CD4-positive, alpha-beta T cell treated with Interleukin-6 at 100 ng/mL for 8 hours (primary cell): ENCODE measurements around the gene GARIN5B.

ENCODE experiments used
- DNase-seq: peaks from one replicate; pipeline ENCODE4 v3.0.0-alpha.2; 2020; ENCODE audit warnings: mixed read lengths, low spot score

GARIN5B gene

DNA sequence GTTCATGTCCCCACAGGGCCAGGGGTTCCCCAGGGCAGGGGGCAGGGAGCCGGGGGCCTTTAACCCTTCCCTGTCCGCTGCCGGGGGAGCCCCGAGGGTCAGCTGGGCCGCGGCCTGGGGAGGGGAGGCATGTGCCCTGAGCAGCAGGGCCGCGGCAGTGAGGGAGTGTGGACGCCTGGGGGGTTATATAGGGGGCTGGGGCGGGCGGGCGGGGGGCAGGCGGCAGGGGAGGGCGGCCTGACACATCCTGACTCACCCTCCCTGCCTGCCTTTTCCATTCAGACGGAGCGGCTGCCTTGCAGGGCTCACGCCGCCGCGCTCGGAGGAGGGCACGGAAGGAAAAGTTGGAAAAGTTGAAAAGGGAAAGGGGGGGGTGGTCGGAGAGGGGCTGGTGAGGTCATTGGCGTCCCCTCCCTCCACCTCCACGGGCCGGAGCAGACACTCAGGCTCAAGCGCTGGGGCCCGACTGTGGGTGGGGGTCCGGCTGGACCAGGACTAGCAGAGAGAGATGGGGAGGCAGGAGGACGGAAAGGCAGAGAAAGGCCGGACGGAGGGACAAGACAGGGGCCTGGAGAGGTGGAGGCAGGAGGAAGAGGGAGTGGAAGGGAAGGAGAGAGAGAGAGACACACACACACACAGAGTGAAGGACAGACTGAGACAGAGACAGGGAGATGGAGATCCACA lies 7.4 kb upstream of the GARIN5B start, which contains the start of gene IL11:
Gene IL11, minus strand, starts transcription at position 159 of the 684 bp plus-strand sequence. Its CDS starts 153 bp downstream, at position 6.
- no peak for DNase-seq

DNA sequence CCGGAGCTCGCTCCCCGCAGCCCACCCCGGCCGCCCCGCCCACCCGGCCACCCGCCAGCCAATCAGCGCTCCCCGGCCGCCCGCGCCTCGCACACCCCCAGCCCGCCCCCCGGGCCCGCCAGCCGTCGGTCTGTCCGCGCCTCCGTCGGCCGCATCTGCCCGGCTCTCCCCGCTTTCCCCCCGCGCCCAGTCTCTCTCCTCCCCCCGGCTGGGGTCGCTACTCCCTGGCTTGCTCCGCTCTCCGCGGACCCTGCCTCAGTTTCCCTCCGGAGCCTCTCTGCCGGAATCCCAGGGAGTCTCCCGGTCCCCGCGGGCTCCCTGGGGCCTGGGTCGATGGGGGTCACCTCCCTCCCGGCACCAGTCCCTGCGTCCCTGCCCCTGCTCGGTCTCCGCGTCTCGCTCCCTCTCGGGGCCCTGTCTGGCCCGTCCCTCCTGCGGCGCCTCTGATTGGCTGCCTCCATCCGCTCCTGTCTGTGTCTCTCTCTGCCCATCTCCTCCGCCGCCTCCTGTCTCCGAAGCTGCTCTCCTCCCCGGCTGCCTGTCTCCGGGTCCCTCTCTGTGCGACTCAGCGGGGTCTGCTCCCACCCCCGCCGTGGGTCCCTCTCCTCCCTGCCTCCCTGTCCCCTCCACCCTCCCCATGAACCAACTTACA lies 6.7 kb upstream of the GARIN5B start:
- no peak for DNase-seq

DNA sequence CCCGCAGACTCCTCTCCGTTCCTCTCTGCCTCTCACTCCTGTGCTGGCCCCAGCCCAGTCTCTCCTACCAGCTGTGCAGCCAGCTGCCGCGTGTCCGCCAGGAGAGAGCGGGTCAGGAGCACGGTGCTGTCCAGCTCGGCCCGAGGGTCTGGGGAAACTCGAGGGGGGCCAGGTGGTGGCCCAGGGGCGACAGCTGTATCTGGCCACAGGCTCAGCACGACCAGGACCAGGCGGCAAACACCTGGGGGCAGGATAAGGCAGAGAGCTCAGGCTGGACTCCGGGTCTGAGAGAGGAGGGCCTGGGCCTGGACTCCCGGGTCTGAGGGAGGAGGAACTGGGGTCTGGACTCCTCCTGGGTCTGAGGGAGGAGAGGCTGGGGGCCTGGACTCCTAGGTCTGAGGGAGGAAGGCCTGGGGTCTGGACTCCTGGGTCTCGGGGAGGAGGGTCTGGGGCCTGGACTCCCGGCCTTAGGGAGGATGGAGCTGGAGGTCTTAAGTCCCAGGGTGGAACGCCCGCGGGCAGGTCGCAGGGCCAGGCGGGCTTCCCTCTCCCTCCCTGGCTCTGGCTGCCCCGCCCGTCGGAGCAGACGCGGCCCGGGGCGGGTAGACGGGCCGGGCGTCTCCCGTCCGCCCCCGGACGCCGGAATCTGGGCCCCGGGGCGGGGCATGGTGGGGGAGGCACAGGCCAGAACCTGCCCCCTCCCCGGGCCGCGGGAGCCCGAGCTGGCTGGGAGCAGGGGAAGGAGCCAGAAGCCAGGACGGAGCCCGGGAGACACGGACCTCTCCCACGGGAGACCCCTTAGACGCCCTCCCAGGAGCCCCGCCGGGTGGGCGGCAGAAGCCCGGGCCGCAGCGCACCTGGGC lies 5.9 kb upstream of the GARIN5B start:
- no peak for DNase-seq

DNA sequence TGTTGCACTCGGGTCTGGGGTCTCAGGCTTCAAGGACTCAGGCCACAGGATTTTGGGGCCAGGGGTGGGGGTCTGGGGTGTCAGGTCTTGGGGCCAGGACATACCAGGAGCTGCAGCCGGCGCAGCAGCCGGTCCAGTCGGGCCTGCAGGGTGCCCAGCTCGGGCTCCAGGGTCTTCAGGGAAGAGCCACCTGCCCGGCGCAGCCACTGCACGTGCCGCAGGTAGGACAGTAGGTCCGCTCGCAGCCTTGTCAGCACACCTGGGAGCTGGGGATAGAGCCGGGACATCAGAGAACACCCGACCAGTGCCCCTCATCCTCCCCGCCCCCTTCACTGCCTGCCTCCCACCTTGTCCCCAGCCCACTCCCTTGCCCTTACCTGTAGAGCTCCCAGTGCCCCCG lies 5.0 kb upstream of the GARIN5B start:
- no peak for DNase-seq

DNA sequence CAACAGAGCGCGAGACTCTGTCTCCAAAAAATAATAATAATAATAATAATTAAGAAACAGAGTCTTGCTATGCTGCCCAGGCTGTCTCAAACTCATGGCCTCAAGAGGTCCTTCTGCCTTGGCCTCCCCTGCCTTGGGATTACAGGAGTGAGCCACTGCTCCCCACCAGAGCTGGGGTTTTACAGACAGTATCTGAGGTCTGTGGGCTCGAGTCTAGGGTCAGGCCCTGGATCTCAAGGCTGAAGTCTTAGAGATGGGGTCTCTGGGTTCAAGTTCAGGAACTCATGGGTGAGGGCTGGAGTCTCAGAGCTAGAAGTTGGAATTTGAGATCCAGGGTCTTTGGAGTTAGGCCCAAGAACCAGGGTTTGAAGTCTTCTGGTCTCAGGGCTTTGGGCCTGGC lies 3.7 kb upstream of the GARIN5B start:
- DNase-seq = no peak

DNA sequence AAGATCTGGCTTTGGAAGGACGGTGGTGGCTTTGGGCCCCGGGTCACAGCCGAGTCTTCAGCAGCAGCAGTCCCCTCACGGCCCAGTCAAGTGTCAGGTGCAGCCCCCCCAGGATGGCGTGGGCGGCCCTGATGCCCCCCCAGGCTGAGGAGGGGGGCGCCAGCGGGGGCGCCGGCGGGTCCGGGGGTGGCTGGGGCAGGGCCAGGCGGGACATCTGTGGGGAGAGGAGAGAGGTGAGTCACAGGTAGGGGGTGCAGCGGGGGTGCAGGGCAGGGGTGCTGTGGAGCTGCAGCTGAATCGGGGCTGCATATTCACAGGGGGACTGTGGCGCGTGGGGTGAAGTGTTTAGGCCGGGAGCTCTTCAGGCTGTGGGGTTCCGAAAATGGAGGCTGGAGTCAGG lies 2.9 kb upstream of the GARIN5B start:
- DNase-seq = no peak

DNA sequence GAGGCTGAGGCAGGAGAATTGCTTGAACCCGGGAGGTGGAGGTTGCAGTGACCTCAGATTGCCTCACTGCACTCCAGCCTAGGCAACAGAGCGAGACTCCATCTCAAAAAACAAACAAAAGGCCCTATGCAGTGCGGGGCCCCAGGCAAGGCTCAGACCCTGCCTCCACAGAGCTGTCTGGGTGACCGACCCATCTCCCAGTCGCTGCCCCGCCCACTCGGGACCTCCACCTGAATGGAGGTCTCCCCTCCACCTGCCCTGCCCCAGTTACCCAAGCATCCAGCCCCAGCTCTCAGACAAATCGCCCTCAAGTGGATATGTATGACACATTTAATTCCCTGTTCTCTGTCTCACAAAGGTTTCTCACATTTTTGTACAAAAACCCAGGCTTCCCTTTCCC lies 2.2 kb upstream of the GARIN5B start:
- no peak for DNase-seq

DNA sequence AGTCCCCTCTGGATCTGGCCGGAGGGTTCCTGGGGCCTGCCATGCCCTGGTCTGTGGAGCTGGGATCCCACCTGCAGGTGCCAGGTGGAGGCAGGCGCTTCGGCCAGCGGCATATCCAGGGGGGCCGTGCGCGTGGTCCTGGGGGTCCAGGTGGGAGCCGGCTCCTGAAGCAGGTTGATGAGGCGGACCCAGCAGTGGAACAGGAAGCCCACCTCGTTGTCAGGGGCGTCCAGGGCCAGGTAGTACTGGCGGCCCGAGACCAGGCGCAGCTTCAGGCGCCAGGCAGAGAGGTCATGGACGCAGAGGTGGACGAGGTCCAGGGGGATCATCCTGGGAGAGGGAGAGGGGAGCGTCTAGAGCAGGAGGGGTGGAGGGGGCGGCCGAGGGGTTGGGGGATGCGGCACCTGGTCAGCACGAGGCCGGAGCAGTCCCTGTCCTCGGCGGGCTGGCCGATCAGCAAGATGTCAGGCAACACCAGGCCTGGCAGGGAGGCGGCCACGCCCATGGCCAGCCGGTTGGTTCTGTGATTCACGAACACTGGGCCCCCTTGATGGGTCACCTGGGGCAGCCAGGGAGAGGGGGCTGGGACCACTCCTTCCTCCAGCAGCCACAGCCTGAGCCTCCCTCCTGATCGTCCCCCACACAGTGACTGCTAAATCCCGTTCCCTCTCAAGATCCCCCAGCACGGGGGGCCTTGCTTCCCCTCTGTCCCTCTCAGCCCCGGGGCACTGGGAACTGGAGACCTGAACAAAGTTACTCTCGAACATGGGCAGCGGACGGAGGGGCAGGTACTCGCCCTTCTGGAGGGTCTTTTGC lies 678 bp downstream of the GARIN5B start:
- no peak for DNase-seq

DNA sequence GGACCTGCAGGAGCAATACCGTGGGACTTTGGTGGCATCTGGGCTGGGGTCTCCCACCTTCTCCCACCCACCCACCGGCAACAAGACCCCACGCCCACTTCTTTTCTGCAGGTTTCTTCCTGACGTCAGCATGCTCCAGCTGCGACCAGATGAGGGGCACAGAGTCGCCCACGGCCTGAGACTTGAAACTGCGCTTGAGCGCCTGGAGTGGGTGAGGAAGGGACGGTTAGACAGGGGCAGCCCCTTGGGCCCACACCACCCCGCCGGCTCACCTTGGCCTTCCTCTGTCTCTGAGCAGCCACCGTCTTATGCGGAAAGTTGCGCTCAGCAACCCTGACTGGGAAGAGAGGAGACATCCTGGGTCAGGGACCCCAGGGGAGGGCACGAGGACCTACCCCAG lies 2.2 kb downstream of the GARIN5B start:
- DNase-seq = no peak

DNA sequence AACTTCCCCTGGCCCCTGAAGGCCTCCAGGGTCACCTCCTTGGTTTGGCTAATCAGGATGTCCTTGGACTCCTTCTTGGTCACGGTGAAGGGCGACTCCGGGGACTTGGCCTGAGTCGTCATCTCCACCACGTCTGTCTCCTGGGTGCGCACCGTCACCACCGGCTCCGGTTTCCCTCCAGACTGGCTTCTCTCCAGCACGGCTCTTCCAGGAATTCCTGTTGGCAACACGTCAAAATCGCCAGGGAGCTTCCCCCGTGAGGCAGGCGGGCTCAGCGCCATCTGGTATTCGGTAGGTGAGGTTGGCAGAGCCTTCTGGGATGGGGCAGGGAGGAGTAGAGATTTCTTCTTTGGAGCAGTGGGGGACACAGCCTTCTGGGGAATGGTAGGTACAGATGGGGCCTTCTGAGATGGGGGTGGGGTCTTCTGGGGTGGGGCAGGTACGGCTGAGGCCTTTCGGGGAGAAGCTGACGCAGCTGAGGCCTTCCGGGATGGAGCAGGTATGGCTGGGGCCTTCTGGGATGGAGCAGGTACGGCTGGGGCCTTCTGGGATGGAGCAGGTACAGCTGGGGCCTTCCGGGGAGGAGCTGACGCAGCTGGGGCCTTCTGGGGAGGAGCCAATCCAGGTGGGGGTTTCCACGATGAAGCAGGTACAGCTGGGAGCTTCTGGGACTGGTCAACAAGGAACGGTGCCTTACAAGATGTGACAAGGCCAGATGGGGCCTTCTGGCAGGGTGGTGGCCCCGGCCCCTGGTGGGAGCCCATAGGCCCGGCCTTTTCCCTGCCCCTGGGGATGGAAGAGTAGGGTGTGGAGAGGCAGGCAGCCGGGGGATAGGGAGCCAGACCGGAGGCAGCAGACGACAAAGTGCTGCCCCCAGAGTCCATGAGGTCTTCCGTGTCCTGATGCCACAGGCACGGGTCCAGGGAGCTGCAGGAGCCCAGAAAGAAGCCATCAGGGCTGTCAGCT lies 3.8 kb downstream of the GARIN5B start:
- no peak for DNase-seq

DNA sequence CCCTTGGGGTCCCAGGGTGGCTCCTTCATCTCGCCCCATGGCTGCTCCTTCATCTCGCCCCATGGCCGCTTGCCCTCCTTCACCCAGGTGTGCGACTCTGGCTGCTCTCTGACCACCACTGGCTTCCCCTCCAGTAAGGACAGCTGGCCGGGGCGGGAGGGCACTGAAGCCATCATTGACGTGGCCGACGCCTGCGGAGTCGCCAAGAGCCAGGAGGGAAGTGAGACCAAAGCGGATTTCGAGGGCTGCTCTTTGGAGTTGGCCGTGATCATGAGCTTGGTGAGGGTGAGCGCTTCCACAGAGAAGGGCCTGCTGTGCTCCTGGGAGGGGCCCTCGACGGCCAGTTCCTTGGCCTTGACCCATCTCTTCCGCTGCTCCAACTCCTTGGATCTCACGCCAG lies 4.6 kb downstream of the GARIN5B start:
- DNase-seq = no peak

DNA sequence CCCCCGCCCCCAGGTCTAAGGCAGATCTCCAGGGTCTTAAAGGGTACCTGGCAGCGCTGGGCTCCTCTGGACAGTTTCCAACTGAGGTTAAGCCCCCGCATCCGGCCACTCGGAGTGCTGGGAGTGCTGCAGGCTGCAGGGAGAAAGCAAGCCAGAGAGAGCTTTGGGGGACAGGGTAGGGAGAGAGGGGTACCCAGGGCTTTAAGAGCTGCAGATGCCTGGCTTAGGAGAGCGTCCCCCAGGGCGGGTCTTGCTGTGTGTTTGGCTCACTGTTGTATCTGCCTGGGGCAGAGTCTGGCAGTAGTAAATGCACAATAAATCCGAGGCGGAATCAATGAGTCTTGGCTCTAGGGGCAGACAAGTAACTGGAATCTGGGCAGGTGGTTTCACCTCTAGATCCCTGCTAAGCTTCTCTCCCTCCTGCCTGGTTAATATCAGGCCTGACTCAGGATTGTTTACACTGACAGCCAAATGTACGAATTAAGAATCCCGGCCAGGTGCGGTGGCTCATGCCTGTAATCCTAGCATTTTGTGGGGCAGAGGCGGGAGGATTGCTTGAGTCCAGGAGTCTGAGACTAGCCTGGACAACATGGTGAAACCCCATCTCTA lies 7.7 kb downstream of the GARIN5B start:
- no peak for DNase-seq

DNA sequence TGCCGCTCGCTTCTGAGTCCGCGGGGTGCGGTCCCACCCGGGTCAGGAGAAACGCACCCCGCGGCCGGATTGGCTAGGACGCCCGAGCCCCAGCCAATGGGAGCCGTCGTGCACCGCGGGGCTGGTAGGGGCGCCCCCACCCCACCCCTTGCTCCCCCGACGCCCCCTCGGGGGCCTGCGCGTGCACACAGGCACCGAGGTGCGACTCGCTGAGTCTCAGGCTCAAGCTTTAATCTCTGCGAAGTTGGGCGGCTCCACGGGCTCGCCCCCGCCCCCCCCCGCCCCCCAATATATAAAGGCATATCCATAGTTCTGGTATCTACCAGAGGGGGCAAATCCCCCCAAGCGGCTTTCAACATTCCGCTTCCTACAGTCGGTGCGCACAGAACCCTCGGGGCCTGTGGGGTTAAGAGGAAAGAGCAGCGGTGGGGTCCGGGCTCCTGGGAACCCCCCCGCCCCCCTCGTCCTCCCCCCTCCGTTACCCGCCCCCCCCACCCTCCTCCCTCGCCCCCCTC lies 8.3 kb downstream of the GARIN5B start, which contains the start of gene COX6B2:
Gene COX6B2, minus strand, starts transcription at position 22 of the 515 bp plus-strand sequence. CDS start 198 bp downstream, outside the sequence.
- no peak for DNase-seq

DNA sequence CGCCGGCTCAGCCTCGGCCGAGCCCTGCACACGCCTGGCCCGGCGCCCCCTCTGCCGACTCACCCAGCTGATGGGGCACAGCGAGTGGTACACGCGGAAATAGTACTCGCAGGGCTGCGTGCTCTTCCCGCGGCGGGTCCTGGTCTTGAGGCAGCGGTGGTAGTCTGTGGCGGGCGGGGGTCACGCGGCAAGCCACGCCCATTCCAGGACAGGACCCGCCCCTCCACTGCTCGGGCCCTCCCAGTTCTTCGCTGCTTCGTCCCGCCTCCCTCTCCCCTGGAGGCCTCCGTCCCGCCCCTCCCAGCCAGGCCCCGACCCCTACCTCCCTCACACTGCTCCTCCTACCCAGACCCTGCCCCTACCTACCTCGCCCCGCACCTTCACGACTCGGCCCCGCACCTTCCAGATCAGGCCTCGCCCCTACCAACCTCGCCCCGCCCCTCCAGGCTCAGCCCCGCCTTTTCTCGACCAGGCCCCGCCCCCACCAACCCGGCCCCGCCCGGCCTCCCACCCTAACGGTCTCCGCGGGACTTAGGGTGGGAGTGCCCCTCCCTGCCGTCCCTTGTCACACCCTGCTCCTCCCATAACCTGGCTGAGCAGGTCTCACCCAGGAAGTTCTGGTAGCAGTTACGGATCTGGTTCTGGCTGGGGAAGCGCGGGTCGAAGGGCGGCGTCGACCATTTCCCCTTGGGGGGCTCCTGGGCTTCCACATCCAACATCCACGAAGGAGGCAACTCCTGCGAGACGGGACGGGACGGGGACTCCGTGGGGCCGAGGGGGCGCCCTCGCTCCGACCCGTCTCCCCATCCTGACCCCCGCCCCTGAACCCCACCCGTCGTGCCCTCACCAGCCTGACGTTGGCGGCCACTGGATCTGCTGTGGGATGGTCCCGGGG lies 9.0 kb downstream of the GARIN5B start:
- DNase-seq = peak; percentile 37

DNA sequence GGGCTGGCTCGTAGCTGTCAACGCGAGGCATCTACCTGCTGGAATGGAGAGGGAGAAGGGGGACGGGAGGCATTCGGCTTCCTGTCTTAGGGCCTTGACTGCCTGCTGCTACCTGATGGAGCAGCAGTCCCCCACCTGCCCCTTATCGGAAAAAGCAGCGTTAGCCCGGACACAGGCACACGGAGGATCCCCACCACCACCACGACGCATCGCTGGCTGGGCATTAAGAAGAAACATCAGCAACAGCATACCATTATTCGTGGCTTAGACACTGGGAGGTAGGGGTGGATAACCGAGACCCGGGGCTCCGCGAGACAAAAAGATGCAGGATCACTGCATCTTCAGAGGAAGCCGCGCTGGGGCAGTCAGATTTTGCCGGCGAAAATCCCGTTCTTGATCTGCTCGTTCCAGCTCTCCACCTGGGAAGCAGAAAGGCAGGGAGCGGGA lies 9.7 kb downstream of the GARIN5B start:
- DNase-seq = no peak

DNA sequence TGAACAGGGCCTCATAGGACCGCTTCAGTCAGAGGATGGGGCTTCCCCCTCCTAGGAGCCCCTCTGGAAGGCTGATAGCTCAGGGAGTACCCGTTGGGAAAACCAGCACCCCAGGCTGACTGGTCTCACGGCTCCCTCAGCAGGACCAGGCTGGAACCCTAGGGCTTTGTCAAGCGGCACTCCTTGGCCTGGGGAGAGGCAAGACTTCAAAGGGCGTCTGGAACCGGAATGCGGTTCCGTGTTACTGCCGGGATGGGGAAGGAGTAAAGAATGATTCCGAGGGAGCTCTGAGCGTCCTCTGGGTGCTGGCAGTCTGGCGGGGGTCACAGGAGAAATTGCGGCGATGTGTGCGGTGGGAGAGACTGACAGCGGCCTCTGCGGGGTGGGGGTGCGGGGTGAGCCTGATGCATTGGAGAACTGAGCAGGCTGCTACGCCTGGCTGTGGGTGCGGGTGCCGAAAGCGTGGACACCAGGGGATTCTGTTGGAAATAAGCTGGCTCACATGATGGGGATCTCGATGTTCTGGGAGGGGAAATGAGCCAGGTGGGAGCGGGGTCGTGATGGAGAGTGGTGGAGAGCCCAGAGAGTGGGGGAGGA lies 10.4 kb downstream of the GARIN5B start:
- no peak for DNase-seq

DNA sequence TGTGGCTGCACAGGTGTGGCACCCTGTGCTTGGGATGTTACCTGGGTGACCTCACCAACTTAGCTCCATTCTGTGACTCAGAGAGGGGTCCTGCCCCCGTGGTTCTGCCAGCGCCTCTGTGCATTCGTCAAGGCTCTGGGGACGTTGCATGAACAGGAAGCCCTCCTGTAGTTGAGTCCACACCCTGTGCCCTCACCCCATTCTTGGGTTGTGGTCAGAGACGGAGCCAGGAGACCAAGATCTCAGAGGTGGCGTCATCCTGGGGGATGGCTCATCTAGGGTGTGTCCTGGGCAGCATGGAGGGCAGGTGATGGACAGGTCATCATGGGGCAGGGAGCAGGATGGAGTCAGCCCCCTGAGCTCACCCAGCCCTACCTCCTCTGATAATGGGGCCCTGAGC lies 11.0 kb downstream of the GARIN5B start:
- no peak for DNase-seq

DNA sequence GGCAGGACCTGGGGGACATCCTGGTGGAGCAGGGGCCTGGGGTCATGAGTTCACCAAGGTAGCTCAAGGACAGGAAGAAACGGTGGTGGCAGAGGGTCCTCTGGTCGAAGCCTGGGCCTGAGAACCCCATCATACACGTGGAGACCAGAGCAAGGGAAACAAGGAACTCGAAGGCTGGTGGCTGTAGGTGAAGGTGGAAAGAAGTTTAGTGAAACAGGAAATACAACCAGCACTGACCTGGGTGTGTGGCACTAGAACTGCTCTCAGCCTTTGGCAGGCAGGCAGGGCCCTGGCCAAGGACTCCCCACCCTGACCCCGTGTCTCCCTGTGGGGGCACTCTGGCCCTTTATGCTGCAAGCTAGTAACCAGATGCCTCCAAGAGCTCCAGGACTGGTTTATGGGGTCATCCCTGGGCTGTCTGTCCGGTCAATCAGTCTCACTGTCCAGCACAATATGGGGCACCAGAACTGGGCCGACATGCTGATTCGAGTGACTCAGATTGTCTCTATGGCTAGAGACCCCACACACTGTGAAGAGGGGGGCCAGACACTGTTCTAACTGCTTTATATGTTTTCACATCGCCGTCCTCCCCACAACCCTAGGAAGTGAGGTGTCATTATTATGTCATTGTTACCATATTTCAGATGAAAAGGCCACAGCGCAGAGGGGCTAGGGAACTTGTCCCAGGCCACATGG lies 12.3 kb downstream of the GARIN5B start:
- DNase-seq = no peak
